Measurements from ENCODE around the gene PRR16.

The PRR16 gene

DNA sequence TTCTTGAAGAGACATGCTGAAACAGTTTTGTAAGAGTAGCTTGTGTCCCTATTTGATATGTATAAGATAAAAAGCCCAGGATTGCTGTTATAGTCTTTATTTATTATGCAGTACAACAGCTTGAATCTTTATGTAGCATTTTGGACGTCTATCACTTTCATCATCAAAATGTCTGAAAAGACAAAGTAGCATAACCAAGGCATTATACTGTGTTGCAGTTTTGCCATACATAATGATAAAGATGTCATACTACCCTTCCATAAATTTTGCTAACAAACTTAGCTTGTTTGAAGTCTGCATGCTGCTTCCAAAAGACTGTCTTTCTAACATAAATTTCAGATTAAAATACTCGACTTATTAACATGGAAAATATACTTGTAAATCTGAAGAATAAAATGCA, 127.8 kb downstream of the PRR16 start:
- no peak for DNase-seq

DNA sequence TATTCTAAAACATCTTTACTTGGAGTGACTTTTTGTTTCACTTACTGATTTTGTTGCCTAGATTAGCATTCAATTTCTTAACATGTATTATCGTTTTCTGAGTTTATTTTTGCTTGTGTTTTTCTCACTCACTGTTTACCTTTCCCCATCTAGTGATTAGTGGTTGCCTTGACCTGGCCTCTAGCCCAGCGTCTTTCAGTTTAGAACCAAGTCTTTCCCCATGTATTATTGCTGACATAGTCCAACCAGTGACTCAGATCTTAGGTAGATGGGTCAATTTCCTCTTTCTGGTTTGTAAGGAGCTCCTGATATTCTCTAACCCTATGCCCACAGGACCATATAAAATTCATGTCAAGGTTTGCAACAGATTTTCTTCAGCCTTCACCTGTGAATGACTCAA, 135.5 kb downstream of the PRR16 start:
- no peak for DNase-seq

GRCh38 chr5:120600639-120601038, 136.5 kb downstream of the PRR16 start:
- no peak for DNase-seq

GRCh38 chr5:120602033-120602432, 137.9 kb downstream of the PRR16 start:
- DNase-seq, result no peak

DNA sequence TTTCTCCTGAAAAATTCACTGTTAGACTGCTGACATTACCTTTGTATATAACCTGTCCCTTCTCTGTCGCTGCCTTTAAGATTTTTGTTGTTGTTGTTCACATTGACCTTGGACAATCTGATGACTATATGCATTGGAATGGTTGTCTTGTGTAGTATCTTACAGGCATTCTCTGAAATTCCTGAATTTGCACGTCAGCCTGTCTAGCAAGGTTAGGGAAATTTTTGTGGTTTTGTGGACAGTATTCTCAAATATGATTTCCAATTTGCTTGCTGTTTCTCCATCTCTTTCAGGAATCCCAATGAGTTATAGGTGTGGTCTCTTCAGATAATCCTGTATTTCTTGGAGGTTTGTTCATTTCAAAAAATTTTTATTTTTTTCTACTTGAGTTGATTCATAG, 140.8 kb downstream of the PRR16 start:
- no peak for DNase-seq

DNA sequence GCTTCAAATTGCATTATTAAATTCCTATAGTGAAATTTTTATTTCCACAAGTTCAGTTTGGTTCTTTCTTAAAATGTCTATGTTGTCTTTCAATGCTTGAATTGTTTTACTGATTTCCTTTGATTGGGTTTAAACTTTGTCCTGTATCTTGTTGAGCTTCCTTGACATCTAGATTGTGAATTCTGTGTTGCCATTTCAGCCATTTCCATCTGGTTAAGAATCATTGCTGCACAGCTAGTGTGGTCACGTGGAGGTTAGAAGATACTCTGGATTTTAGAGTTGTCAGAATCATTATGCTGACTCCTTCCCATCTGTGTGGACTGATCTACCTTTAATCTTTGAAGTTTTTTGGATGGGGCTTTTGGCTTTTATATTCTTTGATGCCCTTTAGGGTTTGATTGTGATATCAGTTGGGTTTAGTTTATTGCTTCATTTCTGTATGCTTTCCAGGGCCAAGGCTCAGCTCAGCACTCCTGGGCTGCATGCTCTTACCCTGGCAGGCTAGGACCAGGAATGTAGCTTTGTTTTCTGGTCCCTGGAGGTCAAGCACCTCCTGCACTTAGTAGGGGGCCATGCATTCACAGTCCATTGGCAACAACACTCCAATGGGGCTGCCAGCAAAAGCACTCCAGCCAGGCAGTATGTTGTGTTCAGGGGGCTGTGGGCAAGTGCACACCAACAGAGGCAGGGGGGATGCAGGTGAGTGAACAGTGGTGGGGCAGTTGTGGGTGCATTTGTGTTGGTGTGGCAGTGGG, 141.4 kb downstream of the PRR16 start:
- DNase-seq, result no peak

- no peak for DNase-seq
Observed at GRCh38 chr5:120609570-120609969, 145.5 kb downstream of the PRR16 start.

GRCh38 chr5:120610145-120610544, 146.0 kb downstream of the PRR16 start:
- DNase-seq, result no peak

DNA sequence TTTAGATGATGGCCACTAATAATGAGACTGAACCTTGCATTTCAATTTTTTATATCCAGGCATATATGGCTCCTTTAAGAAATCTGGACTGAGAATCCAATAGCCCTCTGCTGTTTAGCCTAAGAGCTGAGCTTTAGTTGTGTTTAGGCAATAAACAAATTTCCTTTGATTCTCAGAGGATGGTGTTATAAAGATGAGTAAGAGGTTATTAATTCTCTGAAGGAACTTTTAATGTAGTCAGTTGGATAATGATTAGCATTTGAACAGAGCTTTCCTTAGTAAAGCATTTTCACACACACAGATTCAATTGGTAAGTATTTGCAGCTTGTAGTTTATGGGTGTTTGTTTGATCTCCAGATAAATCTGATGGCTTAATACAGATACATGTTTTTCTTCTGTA, 149.6 kb downstream of the PRR16 start:
- no peak for DNase-seq

DNA sequence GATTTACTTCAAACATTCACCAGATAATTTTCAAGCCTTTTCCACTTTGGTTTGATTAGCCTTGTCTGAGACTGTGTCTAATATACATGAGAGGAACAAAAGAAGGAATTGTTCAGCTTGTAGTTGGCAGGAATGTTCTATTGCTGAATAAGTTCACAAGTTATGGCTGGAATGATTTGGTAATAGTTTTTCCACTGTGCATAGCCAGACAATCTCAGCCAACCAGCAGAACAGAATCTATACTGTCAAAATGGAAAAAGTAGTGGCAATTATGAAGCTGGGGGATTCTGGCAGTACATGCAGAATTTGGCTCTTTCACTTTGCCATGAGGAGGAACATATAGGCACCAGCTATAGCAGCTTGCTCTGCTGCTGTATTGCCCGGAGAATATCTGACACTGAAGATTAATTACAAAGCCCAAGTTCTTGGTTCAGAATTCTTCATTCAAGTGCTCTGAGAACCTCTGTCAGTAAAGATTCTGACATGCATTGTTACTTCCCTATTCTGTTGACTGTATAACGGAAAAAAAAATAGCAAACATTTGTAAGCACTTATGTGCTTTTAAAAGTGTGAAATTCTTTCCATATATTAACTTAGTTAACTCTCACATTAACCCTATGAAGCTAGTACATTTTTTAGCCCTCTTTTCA, 150.6 kb downstream of the PRR16 start:
- DNase-seq, result no peak

GRCh38 chr5:120615967-120616645, 152.0 kb downstream of the PRR16 start:
- DNase-seq, result no peak

DNA sequence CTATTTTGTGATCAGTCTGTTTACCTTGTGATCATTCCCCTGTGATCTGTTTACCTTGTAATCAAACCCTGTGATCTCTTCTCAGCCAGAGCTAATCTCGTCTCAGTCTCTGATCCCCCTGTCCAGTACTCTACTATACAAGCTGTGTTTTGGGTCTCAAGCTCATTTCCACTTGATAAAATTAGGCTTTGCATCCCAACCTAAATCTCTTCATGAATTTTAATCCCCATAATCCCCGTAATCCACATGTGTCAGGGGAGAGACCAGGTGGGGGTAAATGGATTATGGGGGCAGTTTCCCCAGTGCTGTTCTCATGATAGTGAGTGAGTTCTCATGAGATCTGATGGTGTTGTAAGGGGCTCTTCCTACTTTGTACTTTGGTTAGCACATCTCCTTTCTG, 157.2 kb downstream of the PRR16 start:
- DNase-seq, result no peak

DNA sequence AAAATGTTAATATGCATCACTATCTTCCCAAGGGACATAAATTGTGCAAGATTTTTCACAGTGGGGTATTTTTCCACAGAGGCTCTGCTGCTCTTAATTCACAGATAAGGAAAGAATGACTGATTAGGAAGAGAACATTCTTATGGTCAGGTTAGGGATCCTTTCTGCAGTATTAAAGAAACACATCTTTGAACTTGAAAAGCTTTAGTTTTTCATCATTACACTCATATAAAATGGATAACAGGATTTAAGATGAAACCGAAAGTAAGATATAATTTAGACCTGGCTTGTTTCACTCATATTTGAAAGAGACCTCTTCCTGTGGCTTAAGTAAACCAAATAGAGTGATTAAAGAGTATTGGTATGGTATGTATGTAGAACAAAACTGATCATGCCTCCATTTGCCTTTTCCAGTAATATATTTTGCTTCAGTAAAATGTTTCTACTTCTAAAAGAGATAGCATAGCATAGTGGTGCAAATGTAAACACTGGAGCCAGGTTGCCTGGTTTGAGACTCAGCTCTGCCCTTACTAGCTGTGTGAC, 160.0 kb downstream of the PRR16 start:
- DNase-seq, result no peak

DNA sequence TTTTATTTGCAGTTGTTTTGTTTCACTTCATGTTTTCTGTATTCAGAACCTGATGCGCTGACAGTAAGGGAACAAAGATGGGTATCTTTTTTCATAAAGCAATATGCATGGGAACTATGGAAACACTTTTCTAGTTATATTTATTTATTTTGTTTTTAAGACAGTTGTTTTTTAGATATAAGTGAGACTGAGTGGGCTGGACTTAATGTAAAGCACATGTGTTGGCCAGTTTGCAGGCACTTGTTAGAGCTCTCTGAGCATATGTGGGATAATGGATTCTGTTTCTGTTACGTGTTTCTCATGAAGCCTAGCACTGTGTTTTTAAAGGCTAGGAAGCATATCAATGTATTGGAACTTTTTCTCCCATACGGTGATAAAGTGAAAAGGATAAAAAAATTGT, 164.1 kb downstream of the PRR16 start:
- DNase-seq, result no peak

DNA sequence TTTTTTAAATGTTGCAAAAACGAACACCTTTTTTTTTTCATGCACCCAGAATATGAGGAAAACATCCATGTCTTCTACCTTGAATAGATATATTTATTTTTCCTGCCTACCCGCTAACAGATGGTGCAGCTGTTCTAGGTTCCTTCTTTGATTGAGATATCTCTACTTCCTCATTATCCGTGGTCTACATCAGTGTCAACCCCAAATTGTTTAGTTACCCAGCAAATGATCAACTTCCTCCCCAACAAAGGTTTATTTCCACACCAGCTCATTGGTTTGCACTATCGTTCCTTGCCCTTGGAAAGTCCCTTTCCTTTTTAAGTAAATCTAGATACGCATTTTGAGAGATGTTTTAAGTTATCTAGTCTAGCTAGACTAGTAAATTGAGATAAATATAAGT, 166.4 kb downstream of the PRR16 start:
- DNase-seq, result no peak

DNA sequence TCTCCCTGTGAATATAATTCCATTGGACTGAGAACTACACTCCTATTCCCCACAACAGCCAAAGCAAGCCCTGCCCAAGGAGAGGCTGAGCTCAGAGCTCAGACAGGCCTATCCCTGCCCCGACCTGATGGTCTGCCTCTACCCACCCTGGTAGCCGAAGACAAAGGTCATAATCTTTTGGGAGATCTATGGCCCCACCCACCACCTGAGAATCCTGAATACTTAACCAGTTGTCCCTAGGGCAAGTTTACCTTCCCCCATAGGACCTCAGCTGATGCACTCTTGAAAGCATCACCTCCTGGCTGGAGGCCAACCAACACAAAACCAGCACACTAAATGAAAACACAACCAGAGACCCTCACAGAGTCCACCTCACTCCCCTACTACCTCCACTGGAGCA, 167.5 kb downstream of the PRR16 start:
- no peak for DNase-seq

DNA sequence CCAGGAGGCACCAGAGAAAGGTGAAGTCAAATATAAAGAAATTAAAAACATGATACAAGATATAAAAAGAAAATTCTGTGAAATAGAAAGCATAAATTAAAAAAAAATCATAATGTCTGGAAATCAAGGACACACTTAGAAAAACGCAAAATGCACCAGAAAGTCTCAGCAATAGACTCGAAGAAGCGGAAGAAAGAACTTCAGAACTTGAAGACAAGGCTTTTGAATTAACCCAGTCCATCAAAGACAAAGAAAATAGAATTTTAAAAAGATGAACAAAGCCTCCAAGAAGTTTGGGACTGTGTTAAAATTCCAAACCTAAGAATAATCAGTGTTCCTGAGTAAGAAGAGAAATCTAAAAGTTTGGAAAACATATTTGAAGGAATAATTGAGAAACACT, 168.3 kb downstream of the PRR16 start:
- DNase-seq, result no peak

DNA sequence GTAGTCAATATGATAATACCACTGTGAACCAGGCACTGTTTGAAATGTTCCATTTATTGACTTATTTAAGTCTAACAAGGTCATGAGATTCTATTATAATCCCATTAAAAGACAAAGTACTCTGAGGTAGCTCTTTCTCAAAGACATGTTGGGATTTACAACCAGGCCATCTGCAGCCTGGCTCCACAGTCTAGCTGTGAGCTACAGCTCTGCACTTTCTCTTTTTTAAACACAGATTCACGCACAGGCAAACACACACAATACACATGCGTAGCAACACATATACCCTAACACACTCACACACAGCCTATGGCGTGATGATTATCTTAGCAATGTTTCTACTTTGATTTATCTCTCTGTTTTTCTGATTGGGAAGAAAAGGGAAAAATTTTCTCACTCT, 174.3 kb downstream of the PRR16 start:
- no peak for DNase-seq

- DNase-seq, result no peak
Observed at GRCh38 chr5:120640778-120641177, 176.7 kb downstream of the PRR16 start.

- DNase-seq, result no peak
Observed at GRCh38 chr5:120644516-120644915, 180.4 kb downstream of the PRR16 start.

GRCh38 chr5:120655828-120656435, 191.8 kb downstream of the PRR16 start:
- no peak for DNase-seq

DNA sequence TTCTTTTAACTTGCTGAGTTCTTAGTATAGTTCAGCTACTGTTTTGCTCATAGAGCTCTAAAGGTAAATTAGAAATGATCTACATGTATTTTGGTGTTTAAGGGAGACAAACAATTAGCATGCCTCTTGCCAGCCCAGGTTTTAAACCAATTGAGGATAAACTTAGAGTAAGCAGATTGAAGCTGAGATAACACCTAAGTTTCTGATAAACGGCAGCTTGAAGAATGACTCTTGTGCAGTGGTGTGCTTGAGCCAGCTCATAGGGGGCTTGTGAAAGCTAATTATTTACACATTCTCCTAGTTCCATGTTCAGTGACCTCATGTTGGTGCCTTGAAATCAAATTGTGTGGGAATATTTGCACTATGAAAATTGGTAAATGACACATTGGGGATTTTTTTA, 193.0 kb downstream of the PRR16 start:
- DNase-seq, result no peak

DNA sequence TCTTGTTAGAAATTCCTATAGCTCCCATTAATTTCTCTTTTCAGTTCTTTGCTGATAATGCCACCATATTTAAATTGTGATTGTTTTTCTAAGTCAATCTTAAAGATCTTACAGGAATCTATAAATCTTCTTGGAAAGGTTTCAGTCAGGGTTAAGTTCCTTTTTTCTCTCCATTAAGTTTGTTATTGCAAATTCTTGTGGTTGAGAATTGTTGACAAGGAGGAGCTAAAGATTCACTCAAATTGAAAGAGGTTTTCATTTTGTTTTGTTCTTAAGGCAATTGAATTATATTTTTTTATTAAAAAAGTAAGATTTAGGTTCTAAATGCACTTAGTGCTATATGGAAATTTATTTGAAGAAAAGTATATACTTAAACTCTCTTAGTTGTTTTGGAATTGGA, 213.4 kb downstream of the PRR16 start:
- DNase-seq, result no peak

DNA sequence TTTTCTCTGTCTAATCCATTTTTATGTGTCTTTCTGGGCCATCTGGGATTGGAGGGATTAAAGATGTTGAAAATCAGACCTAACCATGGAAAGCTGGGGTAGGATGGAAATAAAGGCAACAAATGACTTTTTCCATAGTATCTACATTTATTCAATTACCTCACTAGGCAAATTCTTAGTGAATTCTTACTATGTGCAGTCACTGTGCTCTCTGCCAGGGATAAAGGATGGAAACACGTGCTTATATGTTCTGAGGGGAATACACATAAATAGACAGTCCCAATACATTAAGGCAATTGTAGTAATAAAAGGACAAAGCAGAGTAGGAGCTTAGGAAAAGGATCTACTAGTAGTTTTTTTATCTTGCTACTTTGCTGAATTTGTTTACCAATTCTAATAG, 214.2 kb downstream of the PRR16 start:
- DNase-seq, result no peak
